Ovary (tissue), 9 donors: ENCODE measurements around the gene ADAMTS17. TPM values are rescaled to one million over a fixed set of nuclear protein-coding genes. Genes with fewer than 3 reads are reported as not detected.

Experiments
- DNase-seq, 5 donors: peaks; one replicate each; pipeline ENCODE4 v3.0.0-alpha.2; 2019 to 2020
- H3K27ac ChIP-seq, 2 donors: fragments of 200-600 bp; one replicate each; pipeline versions ENCODE4 v1.5.1 to v1.8.0; 2019 to 2022
- H3K27me3 ChIP-seq: fragments of 200-600 bp; one replicate; pipeline ENCODE4 v1.8.0; 2022
- H3K36me3 ChIP-seq: fragments of 200-600 bp; sonication (generic); one replicate; pipeline ENCODE4 v1.5.1; 2019
- H3K4me1 ChIP-seq: one replicate; pipeline ENCODE4 v1.8.1; 2013; ENCODE audit warnings: mild to moderate bottlenecking, moderate library complexity; ENCODE audit not compliant: insufficient read depth
- H3K4me3 ChIP-seq: fragments of 200-600 bp; sonication (generic); one replicate; pipeline ENCODE4 v1.5.1; 2017
- H3K9me3 ChIP-seq, 2 donors: fragments of 200-600 bp in 1 of 2; sonication (generic) in 1 of 2; one replicate each; pipeline versions ENCODE4 v1.5.1 to v1.8.1; 2013 to 2019; ENCODE audit warnings: mild to moderate bottlenecking in 1 of 2, moderate library complexity in 1 of 2
- EP300 ChIP-seq: sonication (generic); formaldehyde crosslinking; IDR thresholded peaks from one replicate; pipeline ENCODE4 v1.6.1; 2017; ENCODE audit warnings: antibody characterized with exemption
- POLR2A ChIP-seq: fragments of 450-650 bp; IDR thresholded peaks from one replicate; pipeline ENCODE4 v1.6.1; 2017; ENCODE audit warnings: antibody characterized with exemption, mild to moderate bottlenecking, moderate library complexity
- WGBS, 3 donors: extraction: QIAGEN DNeasy Blood & Tissue Kit in 1 of 3; methylation state at CpG; one replicate each; pipeline versions ENCODE4 v1.1.5 to v1.1.7; 2013 to 2017; 5-methylcytosine and 5-hydroxymethylcytosine counted together
- intact Hi-C, 4 donors: fragments of 100-400 bp; cut with DNase I; formaldehyde crosslinking; loops; one replicate each; pipeline versions ENCODE4 v1.11.0 to v1.15.1; 2022 to 2023
- polyA plus RNA-seq, 2 donors: library from polyadenylated mRNA; stranded (reverse); fragments of 200-250 nt in 1 of 2; fragments of 350-450 nt in 1 of 2; fragmentation: Illumina TruSeq in 1 of 2; extraction: RNeasy Lipid Tissue Mini Kit (QIAGEN cat#74804) in 1 of 2; gene quantifications; one replicate each; pipeline ENCODE4 v1.2.3, GENCODE V29; 2013 to 2014
- total RNA-seq, 7 donors: library from RNA; depleted of rRNA in 2 of 7; stranded (reverse); fragments of >200 nt in 2 of 7; fragmentation: NEBNext Ultra II Directional in 3 of 7; extraction: Animal tissue kit (Norgen Biotek cat#: 25700) in 3 of 7; gene quantifications; one replicate each; pipeline versions ENCODE4 v1.1.0 to v1.2.4, GENCODE V29; 2016 to 2023
- TF ChIP-seq, protein P1 (sequence below), 3 donors: fragments of 450-650 bp in 2 of 3; fragments of 200-600 bp in 1 of 3; IDR thresholded peaks; one replicate each; pipeline versions ENCODE4 v1.5.1 to v1.8.0; 2016 to 2022; ENCODE audit warnings: antibody characterized with exemption in 3 of 3, mild to moderate bottlenecking in 1 of 3
- donor health status: DM: no; HTN: no; CAD: no; lungs with moderate emphysema.
- donor health status: DM: no; HTN: no; CAD: no.
- donor health status: Bipolar disorder and iron deficiency.
- donor health status: DM: yes; HTN: yes; CAD: no.
- donor health status: DM: no; HTN: no; CAD: no.
- donor health status: DM: yes; HTN: yes; CAD: no.

The ADAMTS17 gene
- total and polyA plus RNA-seq, 9 donors: 1.3 to 11.3 (median 5.9) TPM

GRCh38 chr15:100309109-100310040, 32.4 kb downstream of the ADAMTS17 start:
- intact Hi-C loops: no loop called here
- WGBS, 3 donors: 84 to 86% (median 84%) methylated on average over 25 of the region's 25 CpGs
- Histone ChIP-seq H3K9me3 (no peaks in the 10 kb centered on the region), H3K4me3 (no peak overlapping the region), H3K36me3 (no peaks in the 10 kb centered on the region), H3K27me3 (no peaks in the 10 kb centered on the region), H3K4me1 (peaks cover 14% of the 10 kb centered on the region), H3K27ac (no peak overlapping the region)
- TF ChIP-seq, protein P1, sequence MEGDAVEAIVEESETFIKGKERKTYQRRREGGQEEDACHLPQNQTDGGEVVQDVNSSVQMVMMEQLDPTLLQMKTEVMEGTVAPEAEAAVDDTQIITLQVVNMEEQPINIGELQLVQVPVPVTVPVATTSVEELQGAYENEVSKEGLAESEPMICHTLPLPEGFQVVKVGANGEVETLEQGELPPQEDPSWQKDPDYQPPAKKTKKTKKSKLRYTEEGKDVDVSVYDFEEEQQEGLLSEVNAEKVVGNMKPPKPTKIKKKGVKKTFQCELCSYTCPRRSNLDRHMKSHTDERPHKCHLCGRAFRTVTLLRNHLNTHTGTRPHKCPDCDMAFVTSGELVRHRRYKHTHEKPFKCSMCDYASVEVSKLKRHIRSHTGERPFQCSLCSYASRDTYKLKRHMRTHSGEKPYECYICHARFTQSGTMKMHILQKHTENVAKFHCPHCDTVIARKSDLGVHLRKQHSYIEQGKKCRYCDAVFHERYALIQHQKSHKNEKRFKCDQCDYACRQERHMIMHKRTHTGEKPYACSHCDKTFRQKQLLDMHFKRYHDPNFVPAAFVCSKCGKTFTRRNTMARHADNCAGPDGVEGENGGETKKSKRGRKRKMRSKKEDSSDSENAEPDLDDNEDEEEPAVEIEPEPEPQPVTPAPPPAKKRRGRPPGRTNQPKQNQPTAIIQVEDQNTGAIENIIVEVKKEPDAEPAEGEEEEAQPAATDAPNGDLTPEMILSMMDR (IDR thresholded peaks at IDR 0.05): no peak
- no peak for TF ChIP-seq EP300
- TF ChIP-seq POLR2A: no peak
- DNase-seq: no peak

- TF ChIP-seq POLR2A: no peak
- no peak for DNase-seq
- Histone ChIP-seq H3K27me3 (no peaks in the 10 kb centered on the region), H3K27ac (peak overlapping the region in 1 of 2 donors; percentile 36), H3K36me3 (no peaks in the 10 kb centered on the region), H3K9me3 (no peaks in the 10 kb centered on the region), H3K4me1 (peaks cover 14% of the 10 kb centered on the region), H3K4me3 (no peak overlapping the region)
- 21 to 37% (median 26%) methylated on average over 4 of the region's 4 CpGs for WGBS, 3 donors
- intact Hi-C loops: no loop called here
These were observed 33.2 kb downstream of the ADAMTS17 start for GRCh38 chr15:100308608-100309007.

GRCh38 chr15:100308213-100308600, 33.6 kb downstream of the ADAMTS17 start:
- no peaks in the 10 kb centered on the region for H3K36me3 ChIP-seq
- DNase-seq: peak in 3 of 5 donors; percentile 30 to 55 (median 48)
- no peaks in the 10 kb centered on the region for H3K9me3 ChIP-seq
- no peaks in the 10 kb centered on the region for H3K27me3 ChIP-seq
- no peak for TF ChIP-seq POLR2A
- no peak for TF ChIP-seq EP300
- TF ChIP-seq, protein P1 (IDR thresholded peaks at IDR 0.05): no peak
- intact Hi-C loops: no loop called here
- peaks cover 14% of the 10 kb centered on the region for H3K4me1 ChIP-seq
- 4 to 7% (median 4%) methylated on average over 7 of the region's 7 CpGs for WGBS, 3 donors
- H3K27ac ChIP-seq: peak overlapping the region in 1 of 2 donors; percentile 36
- H3K4me3 ChIP-seq: no peak overlapping the region

DNA sequence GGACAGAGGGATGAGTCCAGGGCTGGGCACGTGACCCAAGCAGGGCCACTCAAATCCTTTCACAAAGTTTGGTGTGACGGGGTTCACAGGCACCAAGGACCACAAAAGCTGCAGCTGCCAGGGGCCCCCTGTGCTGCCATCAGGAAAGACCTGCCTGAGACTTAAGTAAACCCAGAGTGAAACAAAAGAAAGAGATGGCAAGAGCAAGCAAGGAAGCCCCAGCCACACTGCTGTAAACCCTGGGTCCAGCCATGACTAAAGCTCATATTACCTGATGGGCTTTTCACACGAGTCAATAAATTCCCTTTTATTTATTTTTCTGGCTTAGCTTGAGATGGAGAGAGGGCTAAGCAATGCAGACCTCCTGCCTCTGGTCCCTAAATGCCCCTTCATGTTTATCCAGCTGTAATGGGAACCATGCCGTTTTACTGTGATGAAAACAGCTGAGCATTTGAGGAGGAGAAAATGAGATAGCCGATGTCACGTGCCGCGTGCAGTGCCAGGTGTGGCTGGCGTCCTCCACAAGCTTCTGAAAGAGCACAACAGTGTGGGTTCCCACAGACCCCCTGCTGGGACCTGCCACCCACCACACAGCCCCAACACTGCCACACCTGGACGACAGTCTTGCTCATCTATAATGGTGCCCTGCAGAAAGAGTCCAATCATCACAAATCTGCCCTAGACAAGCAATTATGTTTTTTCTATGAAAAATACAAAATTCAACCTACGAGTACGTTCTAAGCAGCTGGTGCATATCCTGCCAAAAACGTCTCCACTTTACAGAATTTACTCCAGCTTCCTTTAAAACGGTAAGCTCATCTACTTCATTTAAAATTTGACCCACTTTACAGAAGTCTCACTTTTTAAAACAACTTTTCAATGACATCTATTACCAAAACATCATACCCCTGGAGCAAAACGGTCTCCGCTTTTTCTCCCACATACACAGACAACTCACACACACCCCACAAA, 34.2 kb downstream of the ADAMTS17 start:
- intact Hi-C loops: no loop called here

More for the DNA sequence above, 34.2 kb downstream of the ADAMTS17 start:
- H3K27ac ChIP-seq: peak overlapping the region in 1 of 2 donors; percentile 36
- peaks cover 14% of the 10 kb centered on the region for H3K4me1 ChIP-seq
- peak in 2 of 5 donors; percentile 45 to 66 for DNase-seq
- H3K27me3 ChIP-seq: no peaks in the 10 kb centered on the region
- TF ChIP-seq, protein P1 (IDR thresholded peaks at IDR 0.05): no peak
- TF ChIP-seq EP300 (no peak), POLR2A (no peak)
- no peaks in the 10 kb centered on the region for H3K36me3 ChIP-seq
- no peaks in the 10 kb centered on the region for H3K9me3 ChIP-seq
- no peak overlapping the region for H3K4me3 ChIP-seq
- WGBS, 3 donors: 19 to 28% (median 21%) methylated on average over 16 of the region's 16 CpGs
